Common myeloid progenitor, CD34-positive (primary cell): ENCODE results near the gene PCK2.

Source experiments
- CTCF ChIA-PET: fragments of 350-600 bp; sonication (Branson Sonifier 250); formaldehyde crosslinking; loops from one replicate; lab custom pipeline; 2021; ENCODE audit warnings: antibody characterized with exemption; lab: Charles Lee
- POLR2A ChIA-PET: fragments of 350-600 bp; sonication (Branson Sonifier 250); formaldehyde crosslinking; loops from one replicate; lab custom pipeline; 2021; ENCODE audit warnings: antibody characterized with exemption; lab: Charles Lee
- DNase-seq, 3 donors: peaks; one replicate each; pipeline versions ENCODE4 v3.0.0 to v3.0.0-alpha.2; 2013
- H3K27ac ChIP-seq, 2 experiments: 1 replicate in 1 of 2; 2 replicates in 1 of 2; pipeline ENCODE4 v1.7.0; 2013; ENCODE audit warnings: inconsistent platforms in 2 of 2, low read length in 2 of 2, mild to moderate bottlenecking in 2 of 2, low read depth in 1 of 2, moderate library complexity in 1 of 2; ENCODE audit not compliant: severe bottlenecking in 2 of 2, insufficient read depth in 1 of 2, poor library complexity in 1 of 2
- H3K27me3 ChIP-seq, 5 experiments: replicated peaks in 2 of 5; 1 replicate in 3 of 5; 2 replicates in 2 of 5; pipeline versions ENCODE4 v1.6.1 to v1.7.0; 2013; ENCODE audit warnings: low read length in 4 of 5, mild to moderate bottlenecking in 2 of 5, moderate library complexity in 2 of 5, inconsistent platforms in 1 of 5; ENCODE audit not compliant: insufficient read depth in 5 of 5, control insufficient read depth in 4 of 5
- H3K36me3 ChIP-seq, 4 experiments: 1 replicate in 2 of 4; 2 replicates in 2 of 4; pipeline versions ENCODE4 v1.6.1 to v1.7.0; 2013; ENCODE audit warnings: low read length in 3 of 4, control low read depth in 1 of 4, mild to moderate bottlenecking in 1 of 4; ENCODE audit not compliant: control insufficient read depth in 4 of 4, insufficient read depth in 4 of 4
- H3K4me1 ChIP-seq, 4 experiments: 1 replicate in 3 of 4; 2 replicates in 1 of 4; pipeline versions ENCODE4 v1.6.1 to v1.7.1; 2013; ENCODE audit warnings: low read length in 3 of 4, mild to moderate bottlenecking in 3 of 4, control low read depth in 1 of 4, inconsistent platforms in 1 of 4, moderate library complexity in 1 of 4; ENCODE audit not compliant: control insufficient read depth in 4 of 4, insufficient read depth in 4 of 4; ENCODE audit errors: control extremely low read depth in 1 of 4
- H3K4me3 ChIP-seq, 7 experiments: 1 replicate in 4 of 7; 2 replicates in 3 of 7; pipeline versions ENCODE4 v1.5.1 to v1.7.0; 2013; ENCODE audit warnings: mild to moderate bottlenecking in 7 of 7, low read length in 6 of 7, moderate library complexity in 6 of 7, inconsistent platforms in 2 of 7, low read depth in 2 of 7, control low read depth in 1 of 7; ENCODE audit not compliant: insufficient read depth in 4 of 7, control insufficient read depth in 1 of 7; ENCODE audit errors: extremely low read depth in 1 of 7
- H3K9me3 ChIP-seq, 5 experiments: 1 replicate in 4 of 5; 2 replicates in 1 of 5; pipeline versions ENCODE4 v1.6.1 to v1.7.1; 2013; ENCODE audit warnings: low read length in 4 of 5, mild to moderate bottlenecking in 2 of 5, inconsistent platforms in 1 of 5, low read depth in 1 of 5, moderate library complexity in 1 of 5; ENCODE audit not compliant: control insufficient read depth in 4 of 5, insufficient read depth in 2 of 5; ENCODE audit errors: control extremely low read depth in 1 of 5
- WGBS: methylation state at CpG from one replicate; pipeline ENCODE4 v1.1.5; 2013; ENCODE audit not compliant: insufficient coverage; 5-methylcytosine and 5-hydroxymethylcytosine counted together

Gene PCK2

DNA sequence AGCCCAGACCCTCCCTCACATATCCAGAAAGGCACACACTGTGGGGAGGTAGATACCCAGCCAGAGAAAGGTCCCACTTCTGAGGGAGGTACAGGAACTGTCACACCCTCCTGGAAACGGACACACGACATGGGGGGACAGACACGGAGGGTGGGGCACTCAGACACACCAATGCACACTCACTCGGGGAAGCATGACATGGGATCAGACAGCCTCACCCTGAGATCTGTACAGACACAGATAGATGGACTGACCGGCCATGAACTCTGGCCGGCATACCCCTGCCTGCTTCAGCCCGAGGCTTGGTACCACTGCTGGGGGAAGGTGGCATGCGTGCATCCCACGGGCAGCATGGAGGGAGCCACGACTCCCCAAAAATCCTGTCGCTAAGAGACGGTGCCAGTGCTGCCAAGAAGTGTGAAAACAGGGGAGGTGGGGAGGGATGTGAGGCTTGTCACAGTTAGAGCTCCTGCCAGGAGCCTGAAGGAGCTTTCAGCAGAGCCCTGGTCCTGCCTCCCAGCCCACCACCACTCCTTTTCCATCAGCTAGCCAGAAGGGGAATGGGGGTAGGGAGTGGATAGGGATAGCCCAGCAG lies 22.2 kb upstream of the PCK2 start:
- Histone ChIP-seq H3K4me1 (no peaks in the 10 kb centered on the region), H3K4me3 (no peak overlapping the region), H3K27ac (no peak overlapping the region), H3K27me3 (peaks cover 0 to 8% (median 0%) of the 10 kb centered on the region in 5 experiments), H3K36me3 (no peaks in the 10 kb centered on the region), H3K9me3 (no peaks in the 10 kb centered on the region)
- 81% methylated on average over 9 of the region's 12 CpGs for WGBS
- DNase-seq = no peak
- CTCF ChIA-PET = interaction anchor here (0.6 to 5.7 kb wide), 4 partner anchors 9 to 132 kb away, joined by 3 to 49 read pairs (median 8); no protein-coding TSS in a partner anchor
- POLR2A ChIA-PET = no interaction called here

DNA sequence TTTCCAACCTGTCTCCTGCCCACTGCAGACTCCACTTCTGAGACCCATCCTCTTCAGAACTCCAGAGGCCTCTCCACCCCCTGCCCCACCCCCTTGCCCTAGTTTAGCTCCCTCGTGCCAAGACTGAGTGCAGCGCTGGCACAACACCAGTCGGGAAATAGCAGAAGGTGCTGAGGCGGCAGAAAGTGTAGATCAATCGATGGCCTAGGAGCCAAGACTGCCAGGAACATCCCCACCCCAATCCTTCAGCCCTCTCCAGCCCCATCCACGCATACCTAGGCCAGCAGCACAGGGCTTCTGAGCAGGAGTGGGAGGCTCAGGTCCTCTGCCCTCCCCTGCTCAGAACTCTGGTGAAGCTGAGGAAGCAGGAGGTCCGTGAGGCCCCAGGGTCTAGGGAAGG lies 21.7 kb upstream of the PCK2 start:
- Histone ChIP-seq H3K9me3 (no peaks in the 10 kb centered on the region), H3K27me3 (peaks cover 0 to 8% (median 0%) of the 10 kb centered on the region in 5 experiments), H3K36me3 (no peaks in the 10 kb centered on the region), H3K27ac (no peak overlapping the region), H3K4me1 (no peaks in the 10 kb centered on the region), H3K4me3 (no peak overlapping the region)
- CTCF ChIA-PET = interaction anchor here (0.6 to 5.7 kb wide), 4 partner anchors 10 to 132 kb away, joined by 3 to 49 read pairs (median 8); no protein-coding TSS in a partner anchor
- POLR2A ChIA-PET = no interaction called here
- DNase-seq = no peak
- WGBS = 100% methylated on average over 3 of the region's 7 CpGs

DNA sequence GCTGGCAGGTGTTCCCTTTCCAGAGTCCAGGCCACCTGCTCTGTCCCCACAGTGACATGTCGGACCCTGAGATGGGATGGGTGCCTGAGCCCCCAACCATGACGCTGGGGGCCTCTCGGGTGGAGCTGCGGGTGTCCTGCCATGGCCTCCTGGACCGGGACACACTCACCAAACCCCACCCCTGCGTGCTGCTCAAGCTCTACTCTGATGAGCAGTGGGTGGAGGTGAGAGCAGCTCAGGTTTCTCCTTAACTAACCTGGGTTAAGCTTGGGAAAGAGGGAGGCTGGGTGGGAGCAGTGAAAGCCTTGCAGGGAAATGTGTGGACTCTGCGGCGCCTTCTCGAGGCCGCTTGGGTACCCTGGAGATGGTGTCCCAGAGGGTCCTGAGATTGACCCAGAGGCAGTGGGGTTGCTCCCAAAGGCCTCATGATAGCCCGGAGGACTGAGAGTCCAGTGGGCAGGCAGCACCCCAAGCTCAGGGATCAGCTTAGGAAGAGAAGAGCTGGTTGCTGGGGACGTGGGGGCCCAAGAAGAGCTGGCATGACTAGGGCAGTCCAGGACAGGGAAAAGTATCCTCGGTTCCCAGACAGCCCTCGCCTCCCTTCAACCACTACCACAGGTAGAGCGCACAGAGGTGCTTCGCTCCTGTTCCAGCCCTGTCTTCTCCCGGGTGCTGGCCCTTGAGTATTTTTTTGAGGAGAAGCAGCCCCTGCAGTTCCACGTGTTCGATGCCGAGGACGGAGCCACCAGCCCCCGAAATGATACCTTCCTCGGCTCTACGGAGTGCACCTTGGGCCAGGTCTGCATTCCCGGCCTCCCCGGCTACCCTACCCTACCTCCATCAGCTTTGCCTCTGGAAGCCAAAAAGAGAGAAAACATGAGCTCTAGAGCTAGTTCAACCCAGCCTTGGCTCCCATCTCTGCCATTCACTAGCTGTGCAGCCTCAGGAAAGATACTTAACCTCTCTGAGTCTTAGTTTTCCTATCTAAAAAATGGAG lies 20.9 kb upstream of the PCK2 start:
- no peak overlapping the region for H3K27ac ChIP-seq
- no peaks in the 10 kb centered on the region for H3K9me3 ChIP-seq
- H3K27me3 ChIP-seq = peaks cover 0 to 8% (median 0%) of the 10 kb centered on the region in 5 experiments
- ChIA-PET POLR2A (interaction anchor here (0.6 kb wide), 1 partner anchor 8 kb away, joined by 3 read pairs; no protein-coding TSS in a partner anchor), CTCF (interaction anchor here (0.9 to 5.7 kb wide), 7 partner anchors 11 to 36 kb away, joined by 3 to 49 read pairs (median 5); partner anchors contain the start of gene CARMIL3)
- H3K4me1 ChIP-seq = no peaks in the 10 kb centered on the region
- 98% methylated on average over 18 of the region's 26 CpGs for WGBS
- DNase-seq = no peak
- no peak overlapping the region for H3K4me3 ChIP-seq
- H3K36me3 ChIP-seq = no peaks in the 10 kb centered on the region

DNA sequence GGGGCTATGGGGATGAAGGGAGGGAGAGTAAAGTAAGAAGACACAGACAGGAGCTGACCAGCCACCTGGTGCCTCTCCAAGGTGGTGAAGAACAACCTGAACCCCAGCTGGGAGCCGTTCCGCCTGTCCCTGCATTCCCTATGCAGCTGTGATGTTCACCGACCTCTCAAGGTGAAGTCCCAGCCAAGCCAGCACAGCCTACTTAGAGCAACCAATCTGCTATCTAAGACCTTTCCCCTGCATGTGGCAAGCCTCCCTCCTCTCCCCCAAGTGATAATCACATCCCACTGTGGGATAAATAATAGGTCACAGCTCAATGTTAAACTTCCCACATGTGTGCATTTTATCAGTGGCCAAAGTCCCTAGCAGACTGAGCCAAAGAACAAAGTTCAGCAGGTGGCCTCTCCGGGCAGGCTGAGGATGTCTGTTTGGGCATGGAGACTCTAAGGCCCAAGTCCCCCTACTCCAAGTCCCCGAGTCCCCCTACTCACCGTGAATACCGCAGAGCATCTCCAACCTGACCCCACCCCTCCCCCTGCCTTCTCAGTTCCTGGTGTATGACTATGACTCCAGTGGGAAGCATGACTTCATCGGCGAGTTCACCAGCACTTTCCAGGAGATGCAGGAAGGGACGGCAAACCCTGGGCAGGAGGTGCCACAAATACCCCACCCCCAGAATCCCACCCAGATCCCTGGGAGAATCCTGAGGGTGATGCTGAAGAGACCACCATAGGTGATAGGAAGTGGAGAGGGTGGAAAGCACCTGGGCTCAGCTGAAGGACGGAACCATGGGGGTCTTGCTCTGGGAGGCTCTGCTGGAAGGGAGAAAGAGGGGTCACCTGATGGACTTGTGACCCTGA lies 19.3 kb upstream of the PCK2 start:
- no peak overlapping the region for H3K27ac ChIP-seq
- H3K4me3 ChIP-seq = no peak overlapping the region
- H3K27me3 ChIP-seq = peaks cover 0 to 8% (median 0%) of the 10 kb centered on the region in 5 experiments
- ChIA-PET POLR2A (interaction anchor here (0.8 kb wide), 1 partner anchor 11 kb away, joined by 5 read pairs; no protein-coding TSS in a partner anchor), CTCF (interaction anchor here (0.6 to 5.7 kb wide), 11 partner anchors 8 to 61 kb away, joined by 3 to 49 read pairs (median 4); partner anchors contain the start of gene PSME1)
- H3K9me3 ChIP-seq = no peaks in the 10 kb centered on the region
- no peak for DNase-seq
- 83% methylated on average over 7 of the region's 11 CpGs for WGBS
- no peaks in the 10 kb centered on the region for H3K36me3 ChIP-seq
- H3K4me1 ChIP-seq = peaks cover 0 to 7% (median 6%) of the 10 kb centered on the region in 4 experiments

DNA sequence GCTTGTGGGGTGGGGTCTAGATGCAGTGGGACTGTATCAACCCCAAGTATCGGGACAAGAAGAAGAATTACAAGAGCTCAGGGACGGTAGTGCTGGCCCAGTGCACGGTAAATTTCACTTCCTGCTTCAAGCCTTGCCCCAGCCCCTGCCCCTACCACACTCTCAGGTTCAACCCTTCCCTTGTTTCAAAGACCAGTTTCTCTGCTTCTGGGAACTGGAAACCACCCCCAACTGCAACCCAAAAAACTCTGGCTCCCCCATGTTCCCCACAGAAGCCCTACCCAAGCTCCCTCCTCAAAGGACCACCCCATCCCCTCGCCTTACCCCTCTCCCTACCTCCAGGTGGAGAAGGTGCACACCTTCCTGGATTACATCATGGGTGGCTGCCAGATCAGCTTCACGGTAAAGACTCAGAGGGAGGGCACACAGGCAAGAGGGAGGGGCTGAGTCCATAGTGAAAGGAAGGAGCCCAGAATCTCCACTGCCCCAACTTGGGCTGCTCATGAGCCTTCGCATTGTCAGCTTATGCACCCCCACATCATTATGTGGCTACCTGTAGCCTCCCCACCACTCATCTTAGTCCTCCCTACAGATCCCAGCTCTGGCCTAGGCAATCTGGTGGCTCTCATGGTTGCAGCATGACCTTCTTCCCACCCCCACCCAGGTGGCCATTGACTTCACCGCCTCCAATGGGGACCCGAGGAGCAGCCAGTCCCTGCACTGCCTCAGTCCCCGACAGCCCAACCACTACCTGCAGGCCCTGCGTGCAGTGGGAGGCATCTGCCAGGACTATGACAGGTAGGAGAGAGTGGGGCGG lies 18.4 kb upstream of the PCK2 start:
- DNase-seq = no peak
- 84% methylated on average over 8 of the region's 11 CpGs for WGBS
- H3K36me3 ChIP-seq = no peaks in the 10 kb centered on the region
- CTCF ChIA-PET = interaction anchor here (0.6 to 4.3 kb wide), 7 partner anchors 12 to 42 kb away, joined by 3 to 18 read pairs (median 4); no protein-coding TSS in a partner anchor
- POLR2A ChIA-PET = no interaction called here
- H3K4me1 ChIP-seq = peaks cover 4 to 15% (median 14%) of the 10 kb centered on the region in 4 experiments
- no peak overlapping the region for H3K27ac ChIP-seq
- no peaks in the 10 kb centered on the region for H3K9me3 ChIP-seq
- H3K4me3 ChIP-seq = no peak overlapping the region
- peaks cover 0 to 3% (median 0%) of the 10 kb centered on the region in 5 experiments for H3K27me3 ChIP-seq

DNA sequence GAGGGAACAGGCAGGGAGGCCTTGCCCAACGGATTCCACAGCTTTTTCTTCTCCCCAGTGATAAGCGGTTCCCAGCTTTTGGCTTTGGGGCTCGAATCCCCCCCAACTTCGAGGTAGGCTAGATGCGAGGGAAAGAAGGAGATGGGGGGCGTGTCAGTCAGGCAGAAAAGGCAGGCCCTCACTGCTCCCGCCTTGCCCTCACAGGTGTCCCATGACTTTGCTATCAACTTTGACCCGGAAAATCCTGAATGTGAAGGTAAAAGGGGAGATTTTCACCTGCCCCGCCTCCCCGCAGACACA lies 17.9 kb upstream of the PCK2 start:
- WGBS = 89% methylated on average over 10 of the region's 10 CpGs
- Histone ChIP-seq H3K36me3 (no peaks in the 10 kb centered on the region), H3K27ac (no peak overlapping the region), H3K27me3 (no peaks in the 10 kb centered on the region), H3K9me3 (no peaks in the 10 kb centered on the region), H3K4me1 (peaks cover 7 to 21% (median 19%) of the 10 kb centered on the region in 4 experiments), H3K4me3 (no peak overlapping the region)
- POLR2A ChIA-PET = no interaction called here
- DNase-seq = no peak
- CTCF ChIA-PET = interaction anchor here (1.1 to 4.3 kb wide), 3 partner anchors 12 to 15 kb away, joined by 3 to 18 read pairs (median 4); no protein-coding TSS in a partner anchor
